ENCODE results near the gene RXRA.

RXRA gene

GRCh38 chr9:134338394-134339182 is 12.3 kb downstream of the RXRA start:
- DNase-seq (ENCODE audit: low read depth), result no peak

GRCh38 chr9:134339183-134339806 is 13.0 kb downstream of the RXRA start:
- no peak for DNase-seq (ENCODE audit: low read depth)

GRCh38 chr9:134340475-134341160 is 14.4 kb downstream of the RXRA start:
- DNase-seq (ENCODE audit: low read depth), result no peak

- DNase-seq (ENCODE audit: low read depth), result no peak
These were observed 15.1 kb downstream of the RXRA start for GRCh38 chr9:134341306-134341705.

GRCh38 chr9:134341929-134342745 is 15.9 kb downstream of the RXRA start:
- DNase-seq (ENCODE audit: low read depth), result no peak

- no peak for DNase-seq (ENCODE audit: low read depth)
These were observed 16.5 kb downstream of the RXRA start for GRCh38 chr9:134342746-134343115.

GRCh38 chr9:134343637-134344036 is 17.4 kb downstream of the RXRA start:
- DNase-seq (ENCODE audit: low read depth), result no peak

- peak; percentile 43 for DNase-seq (ENCODE audit: low read depth)
These were observed 18.0 kb downstream of the RXRA start for GRCh38 chr9:134344068-134344799.

- no peak for DNase-seq (ENCODE audit: low read depth)
These were observed 18.6 kb downstream of the RXRA start for GRCh38 chr9:134344800-134345310.

GRCh38 chr9:134345737-134346136 is 19.5 kb downstream of the RXRA start:
- DNase-seq (ENCODE audit: low read depth), result no peak

GRCh38 chr9:134346151-134346550 is 19.9 kb downstream of the RXRA start:
- peak; percentile 8 for DNase-seq (ENCODE audit: low read depth)

GRCh38 chr9:134346840-134347583 is 20.8 kb downstream of the RXRA start:
- DNase-seq (ENCODE audit: low read depth), result no peak

GRCh38 chr9:134347996-134348395 is 21.7 kb downstream of the RXRA start:
- no peak for DNase-seq (ENCODE audit: low read depth)

GRCh38 chr9:134348404-134349155 is 22.3 kb downstream of the RXRA start:
- no peak for DNase-seq (ENCODE audit: low read depth)

GRCh38 chr9:134349936-134350335 is 23.7 kb downstream of the RXRA start:
- DNase-seq (ENCODE audit: low read depth), result no peak

GRCh38 chr9:134350416-134350994 is 24.2 kb downstream of the RXRA start:
- no peak for DNase-seq (ENCODE audit: low read depth)

GRCh38 chr9:134351606-134352176 is 25.4 kb downstream of the RXRA start:
- DNase-seq (ENCODE audit: low read depth), result no peak

GRCh38 chr9:134352247-134352933 is 26.1 kb downstream of the RXRA start:
- no peak for DNase-seq (ENCODE audit: low read depth)

- DNase-seq (ENCODE audit: low read depth), result no peak
These were observed 27.3 kb downstream of the RXRA start for GRCh38 chr9:134353539-134353938.
